ENCODE data around the gene IL17RB. TPM values are rescaled to one million over a fixed set of nuclear protein-coding genes. Genes with fewer than 3 reads are reported as not detected.

The IL17RB gene
- total RNA-seq, 2 donors from 2014 or later, result 6.2 to 8.4 TPM

GRCh38 chr3:53800041-53800906, 46.1 kb upstream of the IL17RB start:
- Histone ChIP-seq H3K27me3 (ENCODE audit: control insufficient read depth, insufficient read depth, low read length, poor library complexity, severe bottlenecking) (no peaks in the 10 kb centered on the region), H3K4me1 (ENCODE audit: control insufficient read depth, insufficient read depth, low read length) (no peaks in the 10 kb centered on the region), H3K27ac (ENCODE audit: low read depth, low read length) (no peak overlapping the region), H3K9me3 (ENCODE audit: control insufficient read depth, low read length) (no peaks in the 10 kb centered on the region), H3K9ac (ENCODE audit: extremely low read depth, low read length, poor library complexity, severe bottlenecking) (no peak overlapping the region), H3K4me3 (ENCODE audit: low read length) (no peak overlapping the region), H3K36me3 (ENCODE audit: control insufficient read depth, insufficient read depth, low read length) (no peaks in the 10 kb centered on the region)
- no peak for DNase-seq
- Mint-ChIP-seq H3K36me3 (ENCODE audit: low read depth) (no peaks in the 10 kb centered on the region), H3K4me3 (no peak overlapping the region), H3K27ac (no peak overlapping the region), H3K27me3 (ENCODE audit: insufficient read depth) (peaks cover 2% of the 10 kb centered on the region), H3K9me3 (no peaks in the 10 kb centered on the region), H3K4me1 (no peaks in the 10 kb centered on the region)
- WGBS, 2 experiments (ENCODE audit: insufficient coverage in 1 of 2, insufficient read length in 1 of 2), result 88 to 93% methylated on average over 16 of the region's 16 CpGs
- TF ChIP-seq CTCF (conservative IDR thresholded peaks at IDR 0.05), result no peak

- Mint-ChIP-seq H3K36me3 (ENCODE audit: low read depth) (no peaks in the 10 kb centered on the region), H3K27me3 (ENCODE audit: insufficient read depth) (peaks cover 2% of the 10 kb centered on the region), H3K9me3 (no peaks in the 10 kb centered on the region), H3K27ac (no peak overlapping the region), H3K4me3 (no peak overlapping the region), H3K4me1 (no peaks in the 10 kb centered on the region)
- no peak for TF ChIP-seq CTCF (conservative IDR thresholded peaks at IDR 0.05)
- Histone ChIP-seq H3K27me3 (ENCODE audit: control insufficient read depth, insufficient read depth, low read length, poor library complexity, severe bottlenecking) (no peaks in the 10 kb centered on the region), H3K9me3 (ENCODE audit: control insufficient read depth, low read length) (no peaks in the 10 kb centered on the region), H3K27ac (ENCODE audit: low read depth, low read length) (no peak overlapping the region), H3K4me3 (ENCODE audit: low read length) (no peak overlapping the region), H3K36me3 (ENCODE audit: control insufficient read depth, insufficient read depth, low read length) (no peaks in the 10 kb centered on the region), H3K4me1 (ENCODE audit: control insufficient read depth, insufficient read depth, low read length) (no peaks in the 10 kb centered on the region), H3K9ac (ENCODE audit: extremely low read depth, low read length, poor library complexity, severe bottlenecking) (no peak overlapping the region)
- no peak for DNase-seq
- WGBS, 2 experiments (ENCODE audit: insufficient coverage in 1 of 2, insufficient read length in 1 of 2), result 94 to 95% methylated on average over 8 to 9 of the region's 9 CpGs
Measured at GRCh38 chr3:53801319-53801718, 45.0 kb upstream of the IL17RB start.

GRCh38 chr3:53802256-53802880, 44.0 kb upstream of the IL17RB start:
- H3K36me3 Mint-ChIP-seq (ENCODE audit: low read depth), result no peaks in the 10 kb centered on the region
- TF ChIP-seq CTCF (conservative IDR thresholded peaks at IDR 0.05), result no peak
- H3K9me3 ChIP-seq (ENCODE audit: control insufficient read depth, low read length), result no peaks in the 10 kb centered on the region
- no peaks in the 10 kb centered on the region for H3K4me1 Mint-ChIP-seq
- no peak overlapping the region for H3K4me3 ChIP-seq (ENCODE audit: low read length)
- WGBS, 2 experiments (ENCODE audit: insufficient coverage in 1 of 2, insufficient read length in 1 of 2), result 89 to 94% methylated on average over 8 of the region's 8 CpGs
- no peak overlapping the region for H3K4me3 Mint-ChIP-seq
- H3K4me1 ChIP-seq (ENCODE audit: control insufficient read depth, insufficient read depth, low read length), result no peaks in the 10 kb centered on the region
- H3K27ac ChIP-seq (ENCODE audit: low read depth, low read length), result no peak overlapping the region
- H3K27me3 Mint-ChIP-seq (ENCODE audit: insufficient read depth), result peaks cover 2% of the 10 kb centered on the region
- H3K27me3 ChIP-seq (ENCODE audit: control insufficient read depth, insufficient read depth, low read length, poor library complexity, severe bottlenecking), result no peaks in the 10 kb centered on the region
- no peak overlapping the region for H3K27ac Mint-ChIP-seq
- no peaks in the 10 kb centered on the region for H3K36me3 ChIP-seq (ENCODE audit: control insufficient read depth, insufficient read depth, low read length)
- no peak overlapping the region for H3K9ac ChIP-seq (ENCODE audit: extremely low read depth, low read length, poor library complexity, severe bottlenecking)
- DNase-seq, result no peak
- H3K9me3 Mint-ChIP-seq, result no peaks in the 10 kb centered on the region
